ENCODE measurements around the gene MITF. TPM values are rescaled to one million over a fixed set of nuclear protein-coding genes. Genes with fewer than 3 reads are reported as not detected.

Gene MITF
- total RNA-seq, 2 experiments from 2014 or later: not detected

DNA sequence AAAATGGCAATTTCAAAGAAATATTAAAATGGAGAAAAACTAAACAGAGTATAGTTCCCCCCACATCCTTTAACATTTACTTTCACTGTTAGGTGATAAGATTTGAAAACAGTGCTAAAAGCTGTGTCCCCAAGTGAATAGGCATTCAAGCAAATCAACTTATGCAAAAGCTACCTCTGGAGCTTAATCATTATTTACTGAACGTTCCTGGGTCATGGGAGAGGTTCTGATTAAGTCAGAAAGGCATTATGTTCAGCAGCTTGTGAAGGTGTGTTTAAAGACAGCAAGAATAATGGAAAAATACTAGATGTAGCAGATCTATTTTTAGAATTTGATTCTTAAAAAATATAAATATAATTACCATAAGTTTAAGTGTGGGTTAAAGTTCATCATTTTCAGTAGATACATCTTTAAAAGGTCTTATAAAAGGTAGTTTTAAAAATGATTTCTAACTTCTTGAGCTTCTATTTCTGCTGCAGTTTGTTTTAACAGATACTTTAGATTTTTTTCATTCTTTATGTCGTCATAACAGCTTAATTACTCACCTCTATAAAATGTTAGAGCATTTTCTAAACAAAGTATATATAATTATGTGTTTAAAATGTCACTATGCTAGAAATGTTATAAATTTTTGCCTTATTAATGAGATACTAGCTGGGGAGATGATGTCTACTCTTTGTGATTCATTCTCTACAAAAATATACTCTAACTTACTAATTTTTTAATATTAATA lies 127.9 kb downstream of the MITF start:
- Histone ChIP-seq H3K4me1 (ENCODE audit: insufficient read depth, low read length, poor library complexity, severe bottlenecking) (no peaks in the 10 kb centered on the region), H2AFZ (ENCODE audit: low read length) (no peak overlapping the region), H3K9me2 (ENCODE audit: insufficient read depth, low read length) (no peaks in the 10 kb centered on the region), H3K4me3 (ENCODE audit: low read depth, low read length, poor library complexity, severe bottlenecking) (no peak overlapping the region), H3K4me2 (ENCODE audit: low read length) (no peak overlapping the region), H4K20me1 (ENCODE audit: insufficient read depth, low read length) (no peaks in the 10 kb centered on the region), H3K36me3 (ENCODE audit: insufficient read depth, low read length) (no peaks in the 10 kb centered on the region), H3K9me3 (ENCODE audit: low read length) (no peaks in the 10 kb centered on the region), H3K79me2 (ENCODE audit: insufficient read depth, low read depth, low read length) (no peaks in the 10 kb centered on the region), H3K27ac (ENCODE audit: low read depth, low read length, poor library complexity, severe bottlenecking) (no peak overlapping the region)
- CTCF ChIA-PET (ENCODE audit: unreplicated experiment): no interaction called here
- BruUV-seq (replicated peaks): no TSS peak
- DNase-seq (ENCODE audit: low spot score): no peak
- POLR2A ChIA-PET: interaction anchor here (0.7 to 0.9 kb wide), 2 partner anchors 108 to 354 kb away, joined by 3 to 4 read pairs; no protein-coding TSS in a partner anchor
- intact Hi-C loops (cut with micrococcal nuclease; ENCODE audit: unreplicated experiment): no loop called here
- TF ChIP-seq, protein P1, sequence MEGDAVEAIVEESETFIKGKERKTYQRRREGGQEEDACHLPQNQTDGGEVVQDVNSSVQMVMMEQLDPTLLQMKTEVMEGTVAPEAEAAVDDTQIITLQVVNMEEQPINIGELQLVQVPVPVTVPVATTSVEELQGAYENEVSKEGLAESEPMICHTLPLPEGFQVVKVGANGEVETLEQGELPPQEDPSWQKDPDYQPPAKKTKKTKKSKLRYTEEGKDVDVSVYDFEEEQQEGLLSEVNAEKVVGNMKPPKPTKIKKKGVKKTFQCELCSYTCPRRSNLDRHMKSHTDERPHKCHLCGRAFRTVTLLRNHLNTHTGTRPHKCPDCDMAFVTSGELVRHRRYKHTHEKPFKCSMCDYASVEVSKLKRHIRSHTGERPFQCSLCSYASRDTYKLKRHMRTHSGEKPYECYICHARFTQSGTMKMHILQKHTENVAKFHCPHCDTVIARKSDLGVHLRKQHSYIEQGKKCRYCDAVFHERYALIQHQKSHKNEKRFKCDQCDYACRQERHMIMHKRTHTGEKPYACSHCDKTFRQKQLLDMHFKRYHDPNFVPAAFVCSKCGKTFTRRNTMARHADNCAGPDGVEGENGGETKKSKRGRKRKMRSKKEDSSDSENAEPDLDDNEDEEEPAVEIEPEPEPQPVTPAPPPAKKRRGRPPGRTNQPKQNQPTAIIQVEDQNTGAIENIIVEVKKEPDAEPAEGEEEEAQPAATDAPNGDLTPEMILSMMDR (conservative IDR thresholded peaks at IDR 0.05; ENCODE audit: low read length): no peak
- TF ChIP-seq EZH2phosphoT487 (IDR thresholded peaks at IDR 0.05; ENCODE audit: borderline replicate concordance, low read depth, low read length): no peak

DNA sequence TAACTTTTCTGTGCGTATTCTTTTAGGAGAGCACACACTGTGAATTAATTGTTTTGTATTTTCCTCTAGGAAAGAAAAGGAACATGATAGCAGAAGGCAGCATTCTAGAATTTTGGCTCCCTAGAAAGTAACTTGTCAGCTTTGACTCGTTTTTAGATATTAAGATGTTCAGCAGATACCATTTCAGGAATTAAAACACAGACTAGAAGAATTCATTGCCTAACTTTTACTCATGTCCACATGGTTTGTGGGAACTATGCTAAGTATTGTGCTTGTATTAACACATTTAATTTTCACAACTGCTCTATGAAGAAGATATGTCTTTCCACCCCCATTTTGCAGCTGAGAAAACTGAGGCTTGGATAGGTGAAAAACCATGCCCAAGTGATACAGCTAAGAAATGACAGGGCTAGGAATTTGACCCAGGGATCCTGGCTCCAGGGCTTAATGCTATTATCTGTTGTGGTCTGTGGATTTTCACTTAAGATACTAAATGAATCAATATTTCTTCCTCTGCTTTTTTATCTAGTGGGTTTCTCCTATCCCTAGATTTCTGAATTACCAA lies 128.8 kb downstream of the MITF start:
- BruUV-seq (replicated peaks): no TSS peak
- no peaks in the 10 kb centered on the region for H3K79me2 ChIP-seq (ENCODE audit: insufficient read depth, low read depth, low read length)
- no peaks in the 10 kb centered on the region; the same call in 1 of the 2 replicates for H4K20me1 ChIP-seq (ENCODE audit: insufficient read depth, low read length)
- CTCF ChIA-PET (ENCODE audit: unreplicated experiment): no interaction called here
- POLR2A ChIA-PET: interaction anchor here (0.9 kb wide), 1 partner anchor 109 kb away, joined by 4 read pairs; no protein-coding TSS in a partner anchor
- no peak overlapping the region for H2AFZ ChIP-seq (ENCODE audit: low read length)
- H3K4me3 ChIP-seq (ENCODE audit: low read depth, low read length, poor library complexity, severe bottlenecking): no peak overlapping the region
- intact Hi-C loops (cut with micrococcal nuclease; ENCODE audit: unreplicated experiment): no loop called here
- no peaks in the 10 kb centered on the region for H3K36me3 ChIP-seq (ENCODE audit: insufficient read depth, low read length)
- no peaks in the 10 kb centered on the region for H3K9me2 ChIP-seq (ENCODE audit: insufficient read depth, low read length)
- no peaks in the 10 kb centered on the region for H3K9me3 ChIP-seq (ENCODE audit: low read length)
- no peak for DNase-seq (ENCODE audit: low spot score)
- no peak overlapping the region for H3K27ac ChIP-seq (ENCODE audit: low read depth, low read length, poor library complexity, severe bottlenecking)
- no peaks in the 10 kb centered on the region for H3K4me1 ChIP-seq (ENCODE audit: insufficient read depth, low read length, poor library complexity, severe bottlenecking)
- TF ChIP-seq EZH2phosphoT487 (IDR thresholded peaks at IDR 0.05; ENCODE audit: borderline replicate concordance, low read depth, low read length): no peak
- TF ChIP-seq, protein P1 (conservative IDR thresholded peaks at IDR 0.05; ENCODE audit: low read length): no peak
- no peak overlapping the region for H3K4me2 ChIP-seq (ENCODE audit: low read length)

DNA sequence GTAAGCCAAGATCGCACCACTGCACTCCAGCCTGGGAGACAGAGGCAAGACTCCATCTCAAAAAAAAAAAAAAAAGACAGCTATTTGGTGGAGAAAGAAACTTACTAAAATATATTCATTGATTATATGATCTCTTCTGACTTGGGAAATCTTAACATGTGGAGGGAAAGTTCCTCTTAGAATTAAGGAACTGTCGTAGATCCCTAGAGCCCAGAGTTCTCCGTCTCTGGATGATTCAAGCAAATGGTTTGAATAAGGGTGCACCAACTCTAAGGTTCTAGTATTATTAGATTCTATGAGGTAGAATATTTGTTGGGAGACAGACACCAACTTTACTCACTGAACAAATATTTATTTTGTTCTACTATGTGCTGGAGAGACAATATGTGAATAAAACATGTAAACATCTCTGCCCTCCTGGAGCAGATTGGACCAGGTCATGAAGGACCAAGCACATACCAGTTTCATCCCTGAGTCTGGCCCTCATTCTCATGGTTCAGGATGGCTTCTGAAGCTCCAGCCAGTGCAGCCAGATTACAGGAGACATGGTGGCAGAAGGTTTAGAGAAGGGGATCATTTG lies 129.7 kb downstream of the MITF start:
- no peaks in the 10 kb centered on the region for H3K36me3 ChIP-seq (ENCODE audit: insufficient read depth, low read length)
- TF ChIP-seq, protein P1 (conservative IDR thresholded peaks at IDR 0.05; ENCODE audit: low read length): no peak
- no peak for TF ChIP-seq EZH2phosphoT487 (IDR thresholded peaks at IDR 0.05; ENCODE audit: borderline replicate concordance, low read depth, low read length)
- intact Hi-C loops (cut with micrococcal nuclease; ENCODE audit: unreplicated experiment): no loop called here
- CTCF ChIA-PET (ENCODE audit: unreplicated experiment): no interaction called here
- BruUV-seq (replicated peaks): no TSS peak
- no peak overlapping the region for H3K4me3 ChIP-seq (ENCODE audit: low read depth, low read length, poor library complexity, severe bottlenecking)
- POLR2A ChIA-PET: no interaction called here
- H3K79me2 ChIP-seq (ENCODE audit: insufficient read depth, low read depth, low read length): no peaks in the 10 kb centered on the region
- no peak for DNase-seq (ENCODE audit: low spot score)
- H3K4me2 ChIP-seq (ENCODE audit: low read length): no peak overlapping the region
- H3K9me3 ChIP-seq (ENCODE audit: low read length): no peaks in the 10 kb centered on the region
- no peak overlapping the region for H3K27ac ChIP-seq (ENCODE audit: low read depth, low read length, poor library complexity, severe bottlenecking)
- H4K20me1 ChIP-seq (ENCODE audit: insufficient read depth, low read length): no peaks in the 10 kb centered on the region; the same call in 1 of the 2 replicates
- H3K9me2 ChIP-seq (ENCODE audit: insufficient read depth, low read length): no peaks in the 10 kb centered on the region
- H2AFZ ChIP-seq (ENCODE audit: low read length): no peak overlapping the region
- H3K4me1 ChIP-seq (ENCODE audit: insufficient read depth, low read length, poor library complexity, severe bottlenecking): no peaks in the 10 kb centered on the region
